ENCODE data around the gene LFNG.

Gene LFNG

DNA sequence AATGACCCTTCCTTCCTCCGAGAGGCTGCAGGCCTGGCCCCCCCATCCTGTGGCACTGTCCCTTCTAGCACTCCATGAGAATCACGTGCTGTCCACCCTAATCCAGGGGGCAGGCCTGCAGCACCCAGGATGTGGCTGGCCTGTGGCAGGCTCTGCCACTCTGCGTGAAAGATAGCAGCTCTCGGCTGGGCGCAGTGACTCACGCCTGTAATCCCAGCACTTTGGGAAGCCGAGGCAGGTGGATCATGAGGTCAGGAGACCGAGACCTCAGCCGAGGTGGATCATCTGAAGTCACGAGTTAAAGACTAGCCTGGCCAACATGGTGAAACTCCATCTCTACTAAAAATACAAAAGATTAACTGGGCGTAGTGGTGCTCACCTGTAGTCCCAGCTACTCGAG is 18.9 kb upstream of the LFNG start:
- peak overlapping the region; percentile 20; the same call in 1 of the 2 replicates for H3K9ac ChIP-seq
- no peak for TF ChIP-seq Cebpa-rat (IDR thresholded peaks at IDR 0.05)
- no peak overlapping the region for H3K4me3 ChIP-seq
- no peaks in the 10 kb centered on the region for H4K20me1 ChIP-seq
- peak overlapping the region; percentile 91 for H3K4me2 ChIP-seq
- H3K36me3 ChIP-seq: no peaks in the 10 kb centered on the region
- peaks cover 99% of the 10 kb centered on the region for H3K4me1 ChIP-seq
- peak overlapping the region; percentile 68 for H3K27ac ChIP-seq
- H3K9me3 ChIP-seq: no peaks in the 10 kb centered on the region
- no peaks in the 10 kb centered on the region for H3K27me3 ChIP-seq

DNA sequence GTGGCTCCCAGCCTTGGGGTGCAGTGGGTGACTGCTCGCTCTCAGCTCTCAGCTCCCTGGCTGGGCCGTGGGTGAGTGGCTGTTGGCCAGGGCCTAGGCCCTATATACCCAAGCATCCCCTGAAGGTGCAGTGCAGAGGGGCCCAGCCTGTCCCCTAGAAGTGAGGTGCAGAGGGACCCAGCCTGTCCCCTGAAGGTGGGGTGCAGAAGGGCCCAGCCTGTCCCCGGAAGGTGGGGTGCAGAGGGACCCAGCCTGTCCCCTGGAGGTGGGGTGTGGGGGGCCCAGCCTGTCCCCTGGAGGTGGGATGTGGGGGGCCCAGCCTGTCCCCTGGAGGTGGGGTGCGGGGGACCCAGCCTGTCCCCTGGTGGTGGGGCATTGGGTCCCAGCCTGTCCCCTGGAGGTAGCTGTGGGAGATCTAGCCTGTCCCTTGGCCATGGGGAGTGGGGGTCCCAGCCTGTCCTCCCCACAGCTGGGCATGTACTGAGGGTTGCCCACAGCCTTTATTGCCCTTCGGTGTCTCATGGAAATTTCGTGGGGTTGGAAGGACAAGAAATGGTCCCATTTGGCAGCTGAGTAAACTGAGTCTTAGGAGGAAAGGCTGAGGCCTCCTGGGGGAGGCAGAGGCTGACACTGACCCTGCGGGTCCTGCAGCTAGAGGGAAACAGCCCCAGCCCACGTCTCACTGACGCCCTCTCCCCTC is 17.5 kb upstream of the LFNG start:
- H3K4me3 ChIP-seq: no peak overlapping the region
- peak overlapping the region; percentile 51 for H3K27ac ChIP-seq
- no peaks in the 10 kb centered on the region for H3K36me3 ChIP-seq
- peak overlapping the region; percentile 91 for H3K4me2 ChIP-seq
- H4K20me1 ChIP-seq: no peaks in the 10 kb centered on the region
- no peaks in the 10 kb centered on the region for H3K27me3 ChIP-seq
- H3K9ac ChIP-seq: no peak overlapping the region
- no peaks in the 10 kb centered on the region for H3K9me3 ChIP-seq
- no peak for TF ChIP-seq Cebpa-rat (IDR thresholded peaks at IDR 0.05)
- H3K4me1 ChIP-seq: peaks cover 99% of the 10 kb centered on the region

DNA sequence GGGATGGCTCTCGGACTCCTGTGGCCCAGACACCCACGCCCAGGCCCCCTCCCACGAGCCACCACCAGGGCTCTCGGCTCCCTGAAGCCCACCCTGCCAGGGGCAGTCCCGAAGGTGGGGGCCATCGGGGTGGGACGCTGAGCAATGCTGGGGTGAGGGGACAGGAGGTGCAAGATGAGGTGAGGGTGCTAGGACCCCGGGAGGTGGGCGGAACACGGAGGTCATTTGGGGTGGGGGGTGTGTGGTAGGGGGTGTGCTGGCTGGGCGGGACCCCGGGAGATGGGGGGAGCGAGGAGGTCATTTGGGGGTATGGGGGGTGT is 17.0 kb upstream of the LFNG start:
- H3K9ac ChIP-seq: no peak overlapping the region
- peak overlapping the region; percentile 91 for H3K4me2 ChIP-seq

DNA sequence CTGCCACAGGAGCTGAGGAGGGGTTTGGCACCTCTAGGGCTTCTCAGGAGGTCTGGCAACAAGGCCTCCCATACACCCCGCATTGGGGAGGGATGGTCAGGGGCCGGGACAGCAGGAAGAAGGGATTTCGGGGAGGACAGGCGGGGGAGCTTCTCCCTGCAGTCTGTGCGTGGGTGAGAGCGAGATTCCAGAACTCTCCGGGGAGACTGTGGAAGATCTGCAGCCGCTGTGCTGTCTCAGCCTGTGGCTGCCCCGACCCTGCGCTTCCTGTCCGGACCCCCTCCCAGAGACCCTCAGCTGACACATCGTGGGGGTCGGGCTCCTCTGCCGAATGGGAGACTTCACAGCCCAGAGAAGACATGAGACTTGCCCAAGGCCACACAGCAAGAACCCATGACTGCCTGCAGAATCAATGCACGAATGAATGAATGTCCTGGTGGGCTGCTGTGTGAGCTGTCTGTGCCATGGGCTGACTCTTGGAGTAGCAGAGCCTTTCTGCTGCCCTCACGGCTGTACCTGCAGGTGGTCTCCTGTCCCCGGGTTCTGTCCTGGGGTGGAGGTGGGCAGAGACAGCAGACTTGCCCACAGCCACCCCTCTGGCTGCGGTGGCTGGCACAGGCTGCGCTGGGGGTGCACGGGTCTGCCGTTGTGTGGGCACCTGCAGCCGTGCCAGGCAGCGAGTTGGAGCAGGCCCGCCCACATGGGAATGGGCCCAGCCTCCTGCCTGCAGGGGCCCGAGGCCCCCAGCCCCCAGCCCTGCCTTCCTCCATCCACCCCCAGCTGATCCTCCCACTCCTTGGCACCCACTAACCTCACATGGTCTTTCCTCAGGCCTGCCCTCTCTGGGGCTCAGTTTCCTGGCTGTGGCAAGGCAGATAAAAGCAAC is 16.3 kb upstream of the LFNG start:
- Histone ChIP-seq H3K9ac (peak overlapping the region; percentile 22; the same call in 1 of the 2 replicates), H3K9me3 (no peaks in the 10 kb centered on the region), H3K4me1 (peaks cover 99% of the 10 kb centered on the region), H4K20me1 (no peaks in the 10 kb centered on the region), H3K27ac (peak overlapping the region; percentile 56), H3K36me3 (no peaks in the 10 kb centered on the region), H3K4me2 (peak overlapping the region; percentile 91), H3K27me3 (no peaks in the 10 kb centered on the region), H3K4me3 (no peak overlapping the region)
- TF ChIP-seq Cebpa-rat (IDR thresholded peaks at IDR 0.05): no peak

More for the DNA sequence above, 17.0 kb upstream of the LFNG start:
- Histone ChIP-seq H3K9me3 (no peaks in the 10 kb centered on the region), H3K27me3 (no peaks in the 10 kb centered on the region), H3K36me3 (no peaks in the 10 kb centered on the region), H3K4me1 (peaks cover 99% of the 10 kb centered on the region), H3K4me3 (no peak overlapping the region), H4K20me1 (no peaks in the 10 kb centered on the region), H3K27ac (peak overlapping the region; percentile 51; the same call in 1 of the 2 replicates)
- TF ChIP-seq Cebpa-rat (IDR thresholded peaks at IDR 0.05): no peak

DNA sequence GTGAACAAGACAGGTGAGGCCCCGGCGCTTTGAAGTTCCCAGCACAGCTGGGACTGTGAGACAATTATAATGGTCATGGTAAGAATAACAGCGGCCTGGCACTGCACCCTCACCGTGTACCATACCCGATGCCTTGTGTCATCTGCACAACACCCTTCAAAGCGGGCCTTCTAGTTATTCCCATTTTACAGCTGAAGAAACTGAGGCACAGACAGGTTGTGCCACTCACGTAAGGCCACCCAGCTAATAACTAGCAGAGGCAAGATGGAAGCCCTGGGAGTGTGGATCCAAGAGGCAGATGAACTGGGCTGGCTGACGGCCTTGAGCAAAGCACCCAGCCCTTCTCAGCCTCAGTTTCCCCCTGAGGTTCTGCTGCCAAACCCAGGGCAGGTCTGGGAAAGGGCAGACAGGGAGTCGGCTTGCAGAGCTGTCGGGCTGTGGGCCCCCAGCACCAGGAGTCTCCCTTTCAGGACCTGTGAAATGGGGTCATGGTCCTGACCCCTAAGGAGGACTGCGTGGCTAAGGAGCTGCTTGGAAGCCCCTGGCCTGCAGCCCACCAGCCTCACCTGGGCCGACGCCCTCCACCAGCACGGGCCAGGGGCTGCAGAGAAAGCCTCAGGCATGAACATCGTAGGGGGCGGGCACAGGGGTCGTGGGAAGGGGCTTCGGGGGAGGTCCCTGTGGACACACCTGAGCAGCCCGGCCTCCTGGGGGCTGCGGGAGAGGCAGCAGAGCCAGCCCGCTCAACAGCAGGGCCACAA is 15.3 kb upstream of the LFNG start:
- Histone ChIP-seq H3K36me3 (no peaks in the 10 kb centered on the region), H3K27ac (peak overlapping the region; percentile 56; the same call in 1 of the 2 replicates), H3K9me3 (no peaks in the 10 kb centered on the region), H3K4me2 (peak overlapping the region; percentile 91), H3K9ac (peak overlapping the region; percentile 22; the same call in 1 of the 2 replicates), H3K4me1 (peaks cover 98% of the 10 kb centered on the region), H3K27me3 (no peaks in the 10 kb centered on the region), H4K20me1 (no peaks in the 10 kb centered on the region), H3K4me3 (no peak overlapping the region)
- no peak for TF ChIP-seq Cebpa-rat (IDR thresholded peaks at IDR 0.05)

DNA sequence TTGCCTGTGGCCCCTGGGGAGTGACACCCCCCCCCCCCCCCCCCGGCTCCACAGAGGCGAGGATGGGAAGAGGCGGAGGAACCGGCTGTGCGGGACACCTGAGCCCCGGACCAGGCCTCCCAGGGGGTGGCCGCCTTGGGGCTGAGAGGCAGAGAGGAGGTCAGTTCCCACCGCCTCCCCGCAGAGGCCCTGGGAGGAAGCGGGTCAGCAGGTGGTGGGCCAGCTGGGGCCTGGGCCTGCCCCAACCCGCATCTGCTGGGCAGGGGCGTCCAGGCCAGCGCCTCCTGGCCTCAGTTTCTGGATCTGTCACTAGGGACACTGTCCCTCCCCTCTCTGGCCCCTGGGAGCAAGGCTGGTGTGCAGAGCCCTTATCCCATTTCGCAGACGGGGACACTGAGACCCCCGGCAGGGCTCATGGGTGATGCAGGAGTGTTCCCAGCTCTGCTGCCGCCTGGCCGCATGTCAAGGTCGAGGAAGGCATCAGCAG is 14.6 kb upstream of the LFNG start:
- Histone ChIP-seq H3K4me3 (no peak overlapping the region), H3K4me1 (peaks cover 99% of the 10 kb centered on the region), H3K27ac (0 out of 2 replicates have a peak overlapping the region, but pooled peaks have one; percentile 56), H3K36me3 (no peaks in the 10 kb centered on the region), H4K20me1 (no peaks in the 10 kb centered on the region), H3K4me2 (peak overlapping the region; percentile 91), H3K9ac (peak overlapping the region; percentile 19; the same call in 1 of the 2 replicates), H3K27me3 (no peaks in the 10 kb centered on the region), H3K9me3 (no peaks in the 10 kb centered on the region)
- no peak for TF ChIP-seq Cebpa-rat (IDR thresholded peaks at IDR 0.05)

DNA sequence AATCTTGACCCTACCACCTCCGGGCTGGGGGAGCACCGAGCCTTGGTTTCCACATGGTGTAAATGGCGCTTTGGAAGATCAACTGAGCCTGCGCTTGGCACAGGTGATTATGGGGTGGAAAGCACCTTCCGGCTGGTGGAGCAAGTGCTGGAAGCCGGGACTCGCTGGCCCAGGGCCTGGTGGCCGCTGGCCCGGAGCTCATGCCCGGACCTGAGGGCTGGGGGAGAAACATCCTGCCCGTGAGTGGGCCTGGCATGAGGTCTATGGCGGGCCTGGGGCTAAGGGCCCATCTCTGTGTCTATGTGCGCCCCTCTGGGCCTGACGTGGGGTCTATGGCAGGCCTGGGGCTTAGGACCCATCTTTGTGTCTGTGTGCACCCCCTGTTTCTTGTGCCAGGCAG is 14.2 kb upstream of the LFNG start:
- Histone ChIP-seq H3K4me1 (peaks cover 99% of the 10 kb centered on the region), H3K27ac (peak overlapping the region; percentile 97), H3K9ac (no peak overlapping the region), H3K27me3 (no peaks in the 10 kb centered on the region), H4K20me1 (no peaks in the 10 kb centered on the region), H3K36me3 (no peaks in the 10 kb centered on the region), H3K9me3 (no peaks in the 10 kb centered on the region), H3K4me2 (peak overlapping the region; percentile 91), H3K4me3 (no peak overlapping the region)
- no peak for TF ChIP-seq Cebpa-rat (IDR thresholded peaks at IDR 0.05)

DNA sequence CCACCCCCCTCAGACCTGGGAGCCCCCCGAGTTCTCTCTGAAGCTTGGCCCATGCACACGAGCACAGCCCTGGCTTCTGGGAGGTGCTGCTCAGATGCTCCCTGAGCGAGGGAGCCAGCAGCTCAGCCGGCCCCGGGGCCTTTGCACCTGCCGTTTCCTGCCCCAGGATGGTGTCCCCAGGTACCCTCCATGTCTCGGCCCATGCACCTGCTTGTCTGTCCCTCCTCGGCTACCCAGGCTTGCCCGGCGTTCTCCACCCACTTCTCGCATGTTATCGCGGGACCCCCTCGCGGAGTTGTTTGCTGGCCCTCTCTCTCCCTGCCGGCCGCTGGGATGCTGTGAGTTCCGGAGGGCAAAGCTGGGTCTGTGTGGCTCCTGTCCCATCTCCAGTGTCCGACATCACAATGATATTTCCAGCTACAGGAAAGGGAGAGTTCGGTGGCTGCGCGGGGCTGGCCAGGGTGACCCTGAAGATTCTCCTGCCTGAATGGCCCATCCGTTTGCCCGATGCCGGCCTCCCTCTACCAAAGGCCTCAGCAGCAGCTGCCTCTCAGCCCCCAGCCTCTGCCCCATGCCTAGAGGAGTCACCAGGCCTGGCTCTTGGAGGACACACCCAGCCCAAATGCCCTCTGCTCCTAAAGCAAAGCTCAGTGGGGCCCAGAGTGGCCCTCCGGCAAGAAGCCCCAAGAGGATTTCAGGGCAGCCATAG is 12.2 kb upstream of the LFNG start:
- peak overlapping the region; percentile 76; the same call in 1 of the 2 replicates for H3K9ac ChIP-seq
- no peaks in the 10 kb centered on the region for H4K20me1 ChIP-seq

DNA sequence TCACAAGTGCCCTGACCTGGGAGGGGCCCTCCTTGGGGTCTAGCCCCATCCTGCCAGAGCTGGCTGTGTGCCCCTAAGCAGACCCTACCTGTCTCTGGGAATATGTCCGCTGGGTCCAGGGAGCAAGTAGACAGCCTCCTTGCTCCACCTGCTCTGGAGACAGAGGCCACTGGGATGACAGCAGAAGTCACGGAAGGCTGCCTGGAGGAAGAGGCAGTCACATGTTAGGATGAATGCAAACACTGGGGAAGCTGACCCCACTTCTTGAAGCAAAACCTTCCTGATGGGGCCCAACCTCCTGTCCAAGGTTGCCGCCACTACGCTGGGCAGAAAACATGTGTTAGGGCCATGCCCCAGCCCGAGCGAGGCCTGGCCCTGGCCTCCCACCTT is 11.7 kb upstream of the LFNG start:
- Histone ChIP-seq H4K20me1 (no peaks in the 10 kb centered on the region), H3K27ac (peak overlapping the region; percentile 97), H3K36me3 (no peaks in the 10 kb centered on the region), H3K4me3 (peak overlapping the region; percentile 51), H3K4me1 (peaks cover 99% of the 10 kb centered on the region), H3K4me2 (peak overlapping the region; percentile 91), H3K9me3 (no peaks in the 10 kb centered on the region), H3K27me3 (no peaks in the 10 kb centered on the region), H3K9ac (peak overlapping the region; percentile 76)
- no peak for TF ChIP-seq Cebpa-rat (IDR thresholded peaks at IDR 0.05)

More for the DNA sequence above, 12.2 kb upstream of the LFNG start:
- Histone ChIP-seq H3K4me3 (peak overlapping the region; percentile 51; the same call in 1 of the 2 replicates), H3K36me3 (no peaks in the 10 kb centered on the region), H3K9me3 (no peaks in the 10 kb centered on the region), H3K27me3 (no peaks in the 10 kb centered on the region), H3K27ac (peak overlapping the region; percentile 97), H3K4me1 (peaks cover 99% of the 10 kb centered on the region), H3K4me2 (peak overlapping the region; percentile 91)
- TF ChIP-seq Cebpa-rat (IDR thresholded peaks at IDR 0.05): no peak

Data from BLaER1 (cell line).